ENCODE measurements around the gene IFT81. TPM values are rescaled to one million over a fixed set of nuclear protein-coding genes. Genes with fewer than 3 reads are reported as not detected.

The IFT81 gene
- total and polyA plus RNA-seq, 7 experiments from 2014 or later, result 0.66 to 1.3 (median 1.0) TPM

DNA sequence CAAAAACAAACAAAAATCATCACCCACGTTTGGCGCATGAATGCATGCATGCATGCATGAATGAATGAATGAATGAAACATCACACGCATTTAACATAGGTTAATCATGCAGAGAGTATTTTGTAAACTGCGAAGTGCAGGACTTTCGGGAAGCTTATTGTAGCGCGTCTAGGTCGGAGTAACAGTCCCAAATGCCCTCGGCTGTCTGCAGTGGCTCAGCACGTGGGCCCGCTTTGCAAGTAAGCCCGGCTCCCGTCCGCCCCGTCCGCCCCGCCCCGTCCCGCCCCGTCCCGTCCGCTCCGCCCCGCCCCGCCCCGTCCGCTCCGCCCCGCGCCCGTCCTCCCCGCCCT is 263 bp upstream of the IFT81 start:
- peaks cover 0 to 3% (median 0%) of the 10 kb centered on the region in 3 experiments for H3K36me3 ChIP-seq (ENCODE audit: control insufficient read depth in 2 of 3, insufficient read depth in 3 of 3, low read length in 3 of 3)
- ATAC-seq (no peak), DNase-seq (no peak)
- H3K4me3 ChIP-seq (ENCODE audit: low read length), result peak overlapping the region; percentile 8
- ChIA-PET CTCF (interaction anchor here (1.2 kb wide), 1 partner anchor 307 kb away, joined by 4 read pairs; no protein-coding TSS in a partner anchor), POLR2A (interaction anchor here (0.6 to 1.2 kb wide), 5 partner anchors 10 to 326 kb away, joined by 3 to 7 read pairs (median 5); partner anchors contain the start of genes ARPC3 and ATP2A2)
- intact Hi-C loops (cut with micrococcal nuclease), result loop anchor here (1.0 to 10.0 kb wide), 17 partner anchors 24 to 1471 kb away; partner anchors contain the start of genes C12orf76 (in 2 of the 2), ANAPC7 (in 1 of the 2), ANKRD13A (in 1 of the 2) and ARPC3 (in 1 of the 2)
- H3K4me1 ChIP-seq (ENCODE audit: control insufficient read depth in 2 of 2, insufficient read depth in 2 of 2, low read length in 2 of 2), result peaks cover 4 to 5% of the 10 kb centered on the region in 2 donors
- no peaks in the 10 kb centered on the region for H3K27me3 ChIP-seq (ENCODE audit: control insufficient read depth in 2 of 2, insufficient read depth in 2 of 2, low read length in 2 of 2)
- no peaks in the 10 kb centered on the region for H3K9me3 ChIP-seq (ENCODE audit: control insufficient read depth in 2 of 3, low read length in 3 of 3)
- Mint-ChIP-seq H3K4me1 (peaks cover 0 to 9% (median 8%) of the 10 kb centered on the region in 7 donors), H3K27me3 (peaks cover 0 to 57% (median 0%) of the 10 kb centered on the region in 5 donors), H3K27ac (peak overlapping the region in 8 of 9 donors; percentile 28 to 90 (median 62)), H3K4me3 (peak overlapping the region; percentile 57 to 93 (median 80)), H3K9me3 (no peaks in the 10 kb centered on the region), H3K36me3 (no peaks in the 10 kb centered on the region)
- H3K27ac ChIP-seq (ENCODE audit: low read depth, low read length), result no peak overlapping the region

DNA sequence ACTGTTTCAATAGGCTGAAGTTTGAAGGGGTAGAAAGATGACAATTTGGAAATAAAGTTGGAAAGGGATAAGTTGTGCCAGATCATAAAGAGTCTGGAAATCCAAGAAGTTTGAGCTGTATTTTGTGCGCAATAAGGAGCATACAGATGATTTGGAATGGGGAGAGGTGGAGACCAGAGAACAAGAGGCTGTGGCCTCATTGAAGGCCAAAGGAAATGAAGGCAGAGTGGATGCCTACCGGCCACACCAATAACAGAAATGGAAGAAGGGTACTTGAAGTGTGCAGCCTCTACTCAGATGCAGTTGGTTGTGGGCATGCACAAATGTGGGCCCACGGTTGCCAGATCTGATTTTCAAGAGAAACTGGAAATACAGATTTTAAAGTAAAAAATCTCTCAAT is 2.4 kb downstream of the IFT81 start:
- peak overlapping the region in 2 of 9 donors; percentile 33 to 36 for H3K27ac Mint-ChIP-seq
- H3K36me3 ChIP-seq (ENCODE audit: control insufficient read depth in 2 of 3, insufficient read depth in 3 of 3, low read length in 3 of 3), result peaks cover 0 to 3% (median 0%) of the 10 kb centered on the region in 3 experiments

DNA sequence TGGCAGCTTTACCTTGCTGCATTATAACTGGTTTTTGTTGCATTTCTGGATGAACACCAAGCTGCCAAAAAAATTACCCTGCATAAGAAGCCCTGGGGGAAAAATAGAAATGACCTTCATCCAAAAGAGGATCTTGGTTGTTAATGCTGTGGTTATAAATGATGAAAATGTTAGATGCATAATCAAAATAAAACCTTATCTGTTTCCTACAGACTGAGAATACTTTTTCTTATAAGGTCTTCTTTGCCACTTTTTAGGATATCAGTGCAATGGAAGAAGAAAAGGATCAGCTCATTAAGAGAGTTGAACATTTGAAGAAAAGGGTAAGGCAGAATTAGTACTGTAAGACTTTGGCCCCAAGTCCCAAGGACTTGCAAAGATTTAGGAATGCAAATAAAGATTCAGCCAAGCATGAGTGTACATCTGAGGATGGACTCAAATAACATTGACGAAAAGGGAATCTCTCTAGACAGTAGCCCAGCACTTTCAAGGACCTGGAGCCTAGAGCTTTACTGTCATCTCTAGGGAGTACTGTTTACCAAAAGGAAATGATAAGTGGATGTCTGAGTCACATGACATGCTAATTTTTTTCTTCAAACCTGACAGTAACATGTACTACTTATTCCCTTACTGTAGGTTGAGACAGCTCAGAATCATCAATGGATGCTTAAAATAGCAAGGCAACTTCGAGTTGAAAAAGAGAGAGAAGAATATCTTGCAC is 10.7 kb downstream of the IFT81 start:
- DNase-seq, result peak in 3 of 9 donors; percentile 4 to 22 (median 7)
- POLR2A ChIA-PET, result interaction anchor here (2.0 kb wide), 1 partner anchor 11 kb away, joined by 5 read pairs; the partner anchor contains the start of gene IFT81
- Mint-ChIP-seq H3K36me3 (peaks cover 0 to 3% (median 0%) of the 10 kb centered on the region in 5 donors), H3K27me3 (no peaks in the 10 kb centered on the region), H3K27ac (peak overlapping the region in 4 of 9 donors; percentile 3 to 84 (median 72)), H3K4me3 (peak overlapping the region in 2 of 10 donors; percentile 27 to 67), H3K4me1 (peaks cover 6 to 14% (median 8%) of the 10 kb centered on the region in 7 donors), H3K9me3 (no peaks in the 10 kb centered on the region)
- Histone ChIP-seq H3K27me3 (ENCODE audit: control insufficient read depth in 2 of 2, insufficient read depth in 2 of 2, low read length in 2 of 2) (no peaks in the 10 kb centered on the region), H3K9me3 (ENCODE audit: control insufficient read depth in 2 of 3, low read length in 3 of 3) (no peaks in the 10 kb centered on the region), H3K4me3 (ENCODE audit: low read length) (no peak overlapping the region), H3K36me3 (ENCODE audit: control insufficient read depth in 2 of 3, insufficient read depth in 3 of 3, low read length in 3 of 3) (no peaks in the 10 kb centered on the region), H3K27ac (ENCODE audit: low read depth, low read length) (no peak overlapping the region), H3K4me1 (ENCODE audit: control insufficient read depth in 2 of 2, insufficient read depth in 2 of 2, low read length in 2 of 2) (no peaks in the 10 kb centered on the region)
- peak; percentile 50 for ATAC-seq
- intact Hi-C loops (cut with micrococcal nuclease), result no loop called here
- CTCF ChIA-PET, result no interaction called here

More for the DNA sequence above, 2.4 kb downstream of the IFT81 start:
- Histone ChIP-seq H3K4me1 (ENCODE audit: control insufficient read depth in 2 of 2, insufficient read depth in 2 of 2, low read length in 2 of 2) (peaks cover 4 to 5% of the 10 kb centered on the region in 2 donors), H3K4me3 (ENCODE audit: low read length) (no peak overlapping the region), H3K9me3 (ENCODE audit: control insufficient read depth in 2 of 3, low read length in 3 of 3) (no peaks in the 10 kb centered on the region), H3K27ac (ENCODE audit: low read depth, low read length) (no peak overlapping the region), H3K27me3 (ENCODE audit: control insufficient read depth in 2 of 2, insufficient read depth in 2 of 2, low read length in 2 of 2) (no peaks in the 10 kb centered on the region)
- POLR2A ChIA-PET, result no interaction called here
- intact Hi-C loops (cut with micrococcal nuclease), result loop anchor here in 1 of 2 donors (10.0 kb wide), 2 partner anchors 458 to 1468 kb away; partner anchors contain the start of genes ATXN2 and PPTC7
- no peak for DNase-seq
- no peaks in the 10 kb centered on the region for H3K9me3 Mint-ChIP-seq
- ATAC-seq, result no peak
- peak overlapping the region in 3 of 10 donors; percentile 2 to 26 (median 21) for H3K4me3 Mint-ChIP-seq
- H3K36me3 Mint-ChIP-seq, result no peaks in the 10 kb centered on the region
- CTCF ChIA-PET, result no interaction called here
- H3K27me3 Mint-ChIP-seq, result peaks cover 0 to 35% (median 0%) of the 10 kb centered on the region in 5 donors
- H3K4me1 Mint-ChIP-seq, result peaks cover 0 to 9% (median 8%) of the 10 kb centered on the region in 7 donors

GRCh38 chr12:110135806-110136205 is 11.6 kb downstream of the IFT81 start:
- intact Hi-C loops (cut with micrococcal nuclease), result no loop called here
- no peaks in the 10 kb centered on the region for H3K27me3 Mint-ChIP-seq
- no peaks in the 10 kb centered on the region for H3K27me3 ChIP-seq (ENCODE audit: control insufficient read depth in 2 of 2, insufficient read depth in 2 of 2, low read length in 2 of 2)
- CTCF ChIA-PET, result no interaction called here
- H3K4me3 Mint-ChIP-seq, result no peak overlapping the region
- peaks cover 0 to 3% (median 0%) of the 10 kb centered on the region in 5 donors for H3K36me3 Mint-ChIP-seq
- peaks cover 6 to 14% (median 8%) of the 10 kb centered on the region in 7 donors for H3K4me1 Mint-ChIP-seq
- POLR2A ChIA-PET, result no interaction called here
- no peaks in the 10 kb centered on the region for H3K4me1 ChIP-seq (ENCODE audit: control insufficient read depth in 2 of 2, insufficient read depth in 2 of 2, low read length in 2 of 2)
- H3K27ac Mint-ChIP-seq, result no peak overlapping the region
- no peaks in the 10 kb centered on the region for H3K9me3 Mint-ChIP-seq
- ATAC-seq (no peak), DNase-seq (no peak)
- H3K27ac ChIP-seq (ENCODE audit: low read depth, low read length), result no peak overlapping the region
- no peak overlapping the region for H3K4me3 ChIP-seq (ENCODE audit: low read length)
- H3K36me3 ChIP-seq (ENCODE audit: control insufficient read depth in 2 of 3, insufficient read depth in 3 of 3, low read length in 3 of 3), result no peaks in the 10 kb centered on the region
- no peaks in the 10 kb centered on the region for H3K9me3 ChIP-seq (ENCODE audit: control insufficient read depth in 2 of 3, low read length in 3 of 3)

GRCh38 chr12:110137786-110138185 is 13.6 kb downstream of the IFT81 start:
- H3K9me3 Mint-ChIP-seq, result no peaks in the 10 kb centered on the region
- Histone ChIP-seq H3K4me3 (ENCODE audit: low read length) (no peak overlapping the region), H3K9me3 (ENCODE audit: control insufficient read depth in 2 of 3, low read length in 3 of 3) (no peaks in the 10 kb centered on the region), H3K36me3 (ENCODE audit: control insufficient read depth in 2 of 3, insufficient read depth in 3 of 3, low read length in 3 of 3) (no peaks in the 10 kb centered on the region), H3K27ac (ENCODE audit: low read depth, low read length) (no peak overlapping the region), H3K4me1 (ENCODE audit: control insufficient read depth in 2 of 2, insufficient read depth in 2 of 2, low read length in 2 of 2) (no peaks in the 10 kb centered on the region), H3K27me3 (ENCODE audit: control insufficient read depth in 2 of 2, insufficient read depth in 2 of 2, low read length in 2 of 2) (no peaks in the 10 kb centered on the region)
- ChIA-PET CTCF (no interaction called here), POLR2A (interaction anchor here (0.7 kb wide), 1 partner anchor 1568 kb away, joined by 4 read pairs; no protein-coding TSS in a partner anchor)
- ATAC-seq (no peak), DNase-seq (no peak)
- no peaks in the 10 kb centered on the region for H3K27me3 Mint-ChIP-seq
- intact Hi-C loops (cut with micrococcal nuclease), result no loop called here
- H3K4me3 Mint-ChIP-seq, result no peak overlapping the region
- H3K27ac Mint-ChIP-seq, result no peak overlapping the region
- H3K4me1 Mint-ChIP-seq, result peaks cover 4 to 14% (median 8%) of the 10 kb centered on the region in 7 donors
- no peaks in the 10 kb centered on the region for H3K36me3 Mint-ChIP-seq

DNA sequence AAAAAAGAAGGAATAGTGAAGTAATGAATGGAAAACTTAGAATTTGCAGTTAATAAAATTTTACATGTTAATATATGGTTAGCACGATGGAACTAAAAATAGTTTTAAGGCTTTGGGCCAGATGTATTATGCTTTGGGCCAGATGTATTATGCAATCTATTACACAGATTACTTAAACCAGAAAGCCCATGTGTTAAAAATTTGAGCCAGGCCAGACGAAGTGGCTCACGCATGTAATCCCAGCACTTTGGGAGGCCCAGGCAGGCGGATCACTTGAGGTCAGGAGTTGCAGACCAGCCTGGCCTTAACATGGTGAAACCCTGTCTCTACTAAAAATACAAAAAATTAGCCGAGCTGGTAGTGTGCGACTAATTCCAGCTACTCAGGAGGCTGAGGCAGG is 17.2 kb downstream of the IFT81 start:
- no peak for ATAC-seq
- intact Hi-C loops (cut with micrococcal nuclease), result no loop called here
- no peaks in the 10 kb centered on the region for H3K9me3 Mint-ChIP-seq

More for the DNA sequence above, 17.2 kb downstream of the IFT81 start:
- ChIA-PET POLR2A (no interaction called here), CTCF (interaction anchor here (0.6 kb wide), 1 partner anchor 335 kb away, joined by 4 read pairs; no protein-coding TSS in a partner anchor)
- H3K27me3 Mint-ChIP-seq, result no peaks in the 10 kb centered on the region
- no peaks in the 10 kb centered on the region for H3K36me3 Mint-ChIP-seq
- H3K4me1 Mint-ChIP-seq, result no peaks in the 10 kb centered on the region
- H3K4me3 ChIP-seq (ENCODE audit: low read length), result no peak overlapping the region
- H3K27ac ChIP-seq (ENCODE audit: low read depth, low read length), result no peak overlapping the region
- H3K27me3 ChIP-seq (ENCODE audit: control insufficient read depth in 2 of 2, insufficient read depth in 2 of 2, low read length in 2 of 2), result no peaks in the 10 kb centered on the region
- H3K36me3 ChIP-seq (ENCODE audit: control insufficient read depth in 2 of 3, insufficient read depth in 3 of 3, low read length in 3 of 3), result no peaks in the 10 kb centered on the region
- no peaks in the 10 kb centered on the region for H3K4me1 ChIP-seq (ENCODE audit: control insufficient read depth in 2 of 2, insufficient read depth in 2 of 2, low read length in 2 of 2)
- DNase-seq, result no peak
- H3K4me3 Mint-ChIP-seq, result no peak overlapping the region
- no peak overlapping the region for H3K27ac Mint-ChIP-seq
- H3K9me3 ChIP-seq (ENCODE audit: control insufficient read depth in 2 of 3, low read length in 3 of 3), result no peaks in the 10 kb centered on the region

Measured in naive thymus-derived CD4-positive, alpha-beta T cell (primary cell).